ENCODE data around the gene VLDLR. TPM values are rescaled to one million over a fixed set of nuclear protein-coding genes. Genes with fewer than 3 reads are reported as not detected.

VLDLR gene
- total RNA-seq, 3 donors from 2014 or later (not counting 1 experiment from before 2014, with no cell fraction given), result 1.4 to 2.6 (median 2.4) TPM

- H3K27me3 ChIP-seq (ENCODE audit: control insufficient read depth, insufficient read depth, low read length), result peaks cover 2% of the 10 kb centered on the region
- no peak overlapping the region for H3K4me3 ChIP-seq (ENCODE audit: low read length)
- no peak overlapping the region for H3K27ac ChIP-seq (ENCODE audit: low read length)
- Mint-ChIP-seq H3K9me3 (no peaks in the 10 kb centered on the region), H3K4me1 (peaks cover 11 to 15% of the 10 kb centered on the region in 2 donors), H3K4me3 (no peak overlapping the region), H3K36me3 (no peaks in the 10 kb centered on the region), H3K27ac (no peak overlapping the region), H3K27me3 (ENCODE audit: low read depth in 2 of 2) (peaks cover 0 to 10% of the 10 kb centered on the region in 2 donors)
- ATAC-seq (no peak), DNase-seq (no peak)
- no peaks in the 10 kb centered on the region for H3K9me3 ChIP-seq (ENCODE audit: control insufficient read depth, insufficient read depth, low read length)
- WGBS (ENCODE audit: insufficient coverage), result no CpG with 5 or more reads among the region's 3 CpGs
- TF ChIP-seq CTCF (IDR thresholded peaks at IDR 0.05), result no peak
- H3K36me3 ChIP-seq (ENCODE audit: control insufficient read depth, insufficient read depth, low read length), result no peaks in the 10 kb centered on the region
- intact Hi-C loops (cut with micrococcal nuclease), result no loop called here
- H3K4me1 ChIP-seq (ENCODE audit: control insufficient read depth, insufficient read depth, low read length), result no peaks in the 10 kb centered on the region
These were observed 17.5 kb downstream of the VLDLR start for GRCh38 chr9:2638871-2639673.

GRCh38 chr9:2639786-2640185, 18.2 kb downstream of the VLDLR start:
- 94% methylated on average over 7 of the region's 7 CpGs for WGBS (ENCODE audit: insufficient coverage)
- DNase-seq (no peak), ATAC-seq (no peak)
- Mint-ChIP-seq H3K4me3 (no peak overlapping the region), H3K36me3 (no peaks in the 10 kb centered on the region), H3K27me3 (ENCODE audit: low read depth in 2 of 2) (peaks cover 0 to 3% of the 10 kb centered on the region in 2 donors), H3K4me1 (peaks cover 11 to 15% of the 10 kb centered on the region in 2 donors), H3K9me3 (no peaks in the 10 kb centered on the region), H3K27ac (no peak overlapping the region)
- H3K4me1 ChIP-seq (ENCODE audit: control insufficient read depth, insufficient read depth, low read length), result no peaks in the 10 kb centered on the region
- no peak overlapping the region for H3K27ac ChIP-seq (ENCODE audit: low read length)
- TF ChIP-seq CTCF (IDR thresholded peaks at IDR 0.05), result no peak
- H3K4me3 ChIP-seq (ENCODE audit: low read length), result no peak overlapping the region
- H3K27me3 ChIP-seq (ENCODE audit: control insufficient read depth, insufficient read depth, low read length), result no peaks in the 10 kb centered on the region
- intact Hi-C loops (cut with micrococcal nuclease), result no loop called here
- H3K9me3 ChIP-seq (ENCODE audit: control insufficient read depth, insufficient read depth, low read length), result no peaks in the 10 kb centered on the region
- no peaks in the 10 kb centered on the region for H3K36me3 ChIP-seq (ENCODE audit: control insufficient read depth, insufficient read depth, low read length)

DNA sequence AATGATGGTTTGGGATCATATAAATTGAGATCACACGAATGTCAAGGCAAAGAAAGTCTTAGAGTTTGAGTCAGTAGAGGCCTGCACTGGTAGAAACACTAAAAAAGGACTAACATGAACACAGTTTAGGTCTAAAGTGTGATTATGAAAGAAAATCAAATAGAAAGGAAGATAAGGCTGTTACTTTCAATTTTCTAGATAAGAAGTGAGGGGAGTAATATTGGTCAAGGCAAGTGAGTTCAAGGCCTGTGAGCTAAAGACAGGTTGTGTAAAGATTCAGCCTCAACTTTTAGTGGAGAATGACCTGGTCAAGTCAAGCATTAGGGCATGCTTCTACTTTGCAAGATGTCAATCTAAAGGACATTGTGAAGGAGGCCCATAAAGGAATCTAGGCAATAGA, 19.0 kb downstream of the VLDLR start:
- intact Hi-C loops (cut with micrococcal nuclease), result no loop called here
- WGBS (ENCODE audit: insufficient coverage), result 81% methylated on average over 1 of the region's 1 CpG
- Histone ChIP-seq H3K36me3 (ENCODE audit: control insufficient read depth, insufficient read depth, low read length) (no peaks in the 10 kb centered on the region), H3K27me3 (ENCODE audit: control insufficient read depth, insufficient read depth, low read length) (no peaks in the 10 kb centered on the region), H3K27ac (ENCODE audit: low read length) (no peak overlapping the region), H3K9me3 (ENCODE audit: control insufficient read depth, insufficient read depth, low read length) (no peaks in the 10 kb centered on the region), H3K4me1 (ENCODE audit: control insufficient read depth, insufficient read depth, low read length) (no peaks in the 10 kb centered on the region), H3K4me3 (ENCODE audit: low read length) (no peak overlapping the region)
- H3K27me3 Mint-ChIP-seq (ENCODE audit: low read depth in 2 of 2), result no peaks in the 10 kb centered on the region
- no peak overlapping the region for H3K27ac Mint-ChIP-seq
- DNase-seq (no peak), ATAC-seq (no peak)
- H3K36me3 Mint-ChIP-seq, result no peaks in the 10 kb centered on the region
- TF ChIP-seq CTCF (IDR thresholded peaks at IDR 0.05), result no peak
- H3K4me3 Mint-ChIP-seq, result no peak overlapping the region
- H3K4me1 Mint-ChIP-seq, result peaks cover 11 to 15% of the 10 kb centered on the region in 2 donors
- H3K9me3 Mint-ChIP-seq, result no peaks in the 10 kb centered on the region

DNA sequence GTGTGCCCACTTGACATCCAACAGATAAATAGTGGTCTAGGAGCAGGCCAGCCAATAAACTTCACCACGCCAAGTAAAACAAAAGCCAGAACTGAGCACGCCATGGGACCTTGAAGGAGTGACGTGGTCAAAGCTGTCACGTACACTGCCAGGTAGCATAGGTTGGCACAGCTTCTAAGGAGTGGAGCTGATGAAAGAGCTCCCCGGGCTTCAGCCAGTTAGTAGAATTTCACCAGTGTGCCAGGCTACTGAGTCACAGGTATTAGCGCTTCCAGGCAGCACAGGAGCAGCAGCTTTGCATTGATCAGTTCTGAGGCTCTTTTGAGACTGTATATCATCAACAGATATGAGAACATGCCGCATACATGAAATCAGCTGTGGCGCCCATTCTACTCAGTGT, 19.4 kb downstream of the VLDLR start:
- intact Hi-C loops (cut with micrococcal nuclease), result no loop called here
- Mint-ChIP-seq H3K4me3 (no peak overlapping the region), H3K36me3 (no peaks in the 10 kb centered on the region), H3K9me3 (no peaks in the 10 kb centered on the region), H3K4me1 (peaks cover 11 to 15% of the 10 kb centered on the region in 2 donors), H3K27ac (no peak overlapping the region), H3K27me3 (ENCODE audit: low read depth in 2 of 2) (no peaks in the 10 kb centered on the region)
- no peak overlapping the region for H3K27ac ChIP-seq (ENCODE audit: low read length)
- TF ChIP-seq CTCF (IDR thresholded peaks at IDR 0.05), result no peak
- ATAC-seq (no peak), DNase-seq (no peak)
- no peak overlapping the region for H3K4me3 ChIP-seq (ENCODE audit: low read length)
- 96% methylated on average over 8 of the region's 8 CpGs for WGBS (ENCODE audit: insufficient coverage)
- H3K36me3 ChIP-seq (ENCODE audit: control insufficient read depth, insufficient read depth, low read length), result no peaks in the 10 kb centered on the region
- no peaks in the 10 kb centered on the region for H3K27me3 ChIP-seq (ENCODE audit: control insufficient read depth, insufficient read depth, low read length)
- H3K9me3 ChIP-seq (ENCODE audit: control insufficient read depth, insufficient read depth, low read length), result no peaks in the 10 kb centered on the region
- H3K4me1 ChIP-seq (ENCODE audit: control insufficient read depth, insufficient read depth, low read length), result no peaks in the 10 kb centered on the region
